Measurements from ENCODE around the gene ARSJ. TPM values are rescaled to one million over a fixed set of nuclear protein-coding genes. Genes with fewer than 3 reads are reported as not detected.

The ARSJ gene
- total RNA-seq, 1 donor from 2014 or later, result 0.17 TPM

DNA sequence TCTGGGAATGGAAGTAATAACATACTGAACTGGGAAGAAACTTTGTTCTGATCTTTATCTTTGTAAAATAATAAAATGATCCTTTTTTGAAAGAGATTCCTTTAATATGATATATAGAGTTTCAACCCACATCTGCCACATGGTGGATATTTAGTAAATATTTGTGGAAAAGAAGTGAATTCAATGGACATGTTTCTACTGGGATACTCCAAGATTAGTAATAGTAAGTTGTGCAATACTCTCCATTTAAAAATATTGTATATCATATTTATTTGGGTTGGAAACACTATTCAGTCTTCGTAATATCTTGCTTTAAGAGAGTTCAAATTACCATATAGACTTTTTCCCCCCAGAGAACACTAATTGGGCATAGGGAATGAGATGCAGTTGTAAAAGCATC lies 17.8 kb upstream of the ARSJ start:
- Mint-ChIP-seq H3K27ac (ENCODE audit: unreplicated experiment) (no peak overlapping the region), H3K36me3 (ENCODE audit: unreplicated experiment) (no peaks in the 10 kb centered on the region), H3K4me3 (ENCODE audit: unreplicated experiment) (no peak overlapping the region), H3K9me3 (ENCODE audit: unreplicated experiment) (peaks cover 3% of the 10 kb centered on the region), H3K4me1 (ENCODE audit: low read depth, unreplicated experiment) (no peaks in the 10 kb centered on the region), H3K27me3 (ENCODE audit: unreplicated experiment) (no peaks in the 10 kb centered on the region)
- no peak for DNase-seq
- TF ChIP-seq, protein P1, sequence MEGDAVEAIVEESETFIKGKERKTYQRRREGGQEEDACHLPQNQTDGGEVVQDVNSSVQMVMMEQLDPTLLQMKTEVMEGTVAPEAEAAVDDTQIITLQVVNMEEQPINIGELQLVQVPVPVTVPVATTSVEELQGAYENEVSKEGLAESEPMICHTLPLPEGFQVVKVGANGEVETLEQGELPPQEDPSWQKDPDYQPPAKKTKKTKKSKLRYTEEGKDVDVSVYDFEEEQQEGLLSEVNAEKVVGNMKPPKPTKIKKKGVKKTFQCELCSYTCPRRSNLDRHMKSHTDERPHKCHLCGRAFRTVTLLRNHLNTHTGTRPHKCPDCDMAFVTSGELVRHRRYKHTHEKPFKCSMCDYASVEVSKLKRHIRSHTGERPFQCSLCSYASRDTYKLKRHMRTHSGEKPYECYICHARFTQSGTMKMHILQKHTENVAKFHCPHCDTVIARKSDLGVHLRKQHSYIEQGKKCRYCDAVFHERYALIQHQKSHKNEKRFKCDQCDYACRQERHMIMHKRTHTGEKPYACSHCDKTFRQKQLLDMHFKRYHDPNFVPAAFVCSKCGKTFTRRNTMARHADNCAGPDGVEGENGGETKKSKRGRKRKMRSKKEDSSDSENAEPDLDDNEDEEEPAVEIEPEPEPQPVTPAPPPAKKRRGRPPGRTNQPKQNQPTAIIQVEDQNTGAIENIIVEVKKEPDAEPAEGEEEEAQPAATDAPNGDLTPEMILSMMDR (IDR thresholded peaks at IDR 0.05; ENCODE audit: partially characterized antibody, unreplicated experiment), result no peak

DNA sequence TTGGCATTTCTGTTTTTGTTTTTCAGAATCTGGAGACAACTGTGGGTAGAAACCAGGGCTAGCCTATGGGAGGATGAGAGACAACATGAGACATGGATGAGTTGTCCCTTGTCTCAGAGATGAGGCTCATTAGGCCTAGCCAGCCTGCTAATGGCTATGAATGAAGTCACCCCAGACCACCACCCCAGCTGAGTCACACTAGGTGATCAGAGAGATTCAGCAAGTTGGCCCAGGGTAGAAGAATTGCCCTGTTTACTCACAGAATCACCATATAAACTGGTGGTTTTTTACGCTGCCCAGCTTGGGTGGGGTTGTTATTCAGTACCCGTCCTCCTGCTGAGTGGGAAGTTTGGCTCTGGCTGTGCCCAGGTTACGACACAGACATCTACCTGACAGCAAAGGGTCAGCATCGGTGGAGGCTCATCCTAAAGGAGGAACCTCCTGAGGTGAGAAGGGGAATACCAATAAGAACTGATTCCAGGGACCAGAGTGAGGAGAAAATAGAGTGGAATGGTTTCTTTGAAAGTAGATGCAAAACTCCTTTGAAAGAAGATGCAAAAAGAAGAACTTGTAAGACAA lies 17.2 kb upstream of the ARSJ start:
- no peak for DNase-seq
- H3K36me3 Mint-ChIP-seq (ENCODE audit: unreplicated experiment), result no peaks in the 10 kb centered on the region
- TF ChIP-seq, protein P1 (IDR thresholded peaks at IDR 0.05; ENCODE audit: partially characterized antibody, unreplicated experiment), result no peak
- H3K4me1 Mint-ChIP-seq (ENCODE audit: low read depth, unreplicated experiment), result no peaks in the 10 kb centered on the region
- H3K27me3 Mint-ChIP-seq (ENCODE audit: unreplicated experiment), result no peaks in the 10 kb centered on the region
- no peak overlapping the region for H3K4me3 Mint-ChIP-seq (ENCODE audit: unreplicated experiment)
- H3K9me3 Mint-ChIP-seq (ENCODE audit: unreplicated experiment), result peaks cover 3% of the 10 kb centered on the region
- H3K27ac Mint-ChIP-seq (ENCODE audit: unreplicated experiment), result no peak overlapping the region

DNA sequence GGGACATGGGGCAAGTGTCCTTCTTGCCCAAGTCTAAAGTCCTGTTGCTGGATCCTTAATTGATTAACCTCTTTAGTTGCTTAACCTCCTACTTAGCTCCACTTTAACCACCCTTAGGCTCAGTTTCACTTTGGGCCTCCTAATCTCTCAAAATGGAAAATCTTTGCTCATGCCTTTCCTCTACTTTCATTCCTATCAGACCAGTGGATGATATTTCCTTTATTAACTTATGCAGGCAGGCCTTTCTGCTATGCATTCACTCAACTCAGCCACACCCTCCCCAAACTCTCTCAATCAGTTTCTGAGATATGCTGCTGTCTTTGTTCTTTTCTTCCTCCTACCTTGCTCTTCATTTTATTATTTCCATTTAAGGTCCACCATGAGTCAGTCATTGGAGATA lies 14.4 kb upstream of the ARSJ start:
- H3K9me3 Mint-ChIP-seq (ENCODE audit: unreplicated experiment), result peaks cover 3% of the 10 kb centered on the region
- no peaks in the 10 kb centered on the region for H3K4me1 Mint-ChIP-seq (ENCODE audit: low read depth, unreplicated experiment)
- no peak overlapping the region for H3K4me3 Mint-ChIP-seq (ENCODE audit: unreplicated experiment)
- DNase-seq, result no peak
- no peaks in the 10 kb centered on the region for H3K27me3 Mint-ChIP-seq (ENCODE audit: unreplicated experiment)
- H3K27ac Mint-ChIP-seq (ENCODE audit: unreplicated experiment), result no peak overlapping the region
- TF ChIP-seq, protein P1 (IDR thresholded peaks at IDR 0.05; ENCODE audit: partially characterized antibody, unreplicated experiment), result no peak
- no peaks in the 10 kb centered on the region for H3K36me3 Mint-ChIP-seq (ENCODE audit: unreplicated experiment)

DNA sequence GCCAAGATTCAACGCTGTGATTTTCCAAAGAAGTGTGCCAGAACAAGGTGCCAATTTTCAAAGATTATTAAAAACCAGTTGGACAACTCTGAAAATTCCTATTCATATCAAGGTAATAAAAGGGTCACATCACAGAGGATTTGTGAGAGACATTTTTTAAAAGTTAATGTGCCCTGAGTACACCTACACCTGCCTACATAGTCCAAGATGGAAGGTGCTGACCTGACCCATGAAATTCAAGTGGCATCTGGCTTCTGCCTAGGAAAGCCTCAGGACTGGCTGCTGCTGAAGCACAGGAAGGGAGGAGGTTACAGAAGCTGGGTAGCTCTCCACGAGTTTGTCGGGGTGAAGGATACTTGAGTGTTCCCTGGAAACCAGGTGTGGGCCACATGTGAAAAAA lies 11.4 kb upstream of the ARSJ start:
- H3K4me3 Mint-ChIP-seq (ENCODE audit: unreplicated experiment), result no peak overlapping the region
- DNase-seq, result no peak
- peaks cover 3% of the 10 kb centered on the region for H3K9me3 Mint-ChIP-seq (ENCODE audit: unreplicated experiment)
- TF ChIP-seq, protein P1 (IDR thresholded peaks at IDR 0.05; ENCODE audit: partially characterized antibody, unreplicated experiment), result no peak
- H3K4me1 Mint-ChIP-seq (ENCODE audit: low read depth, unreplicated experiment), result no peaks in the 10 kb centered on the region
- H3K36me3 Mint-ChIP-seq (ENCODE audit: unreplicated experiment), result peaks cover 6% of the 10 kb centered on the region
- H3K27ac Mint-ChIP-seq (ENCODE audit: unreplicated experiment), result no peak overlapping the region
- no peaks in the 10 kb centered on the region for H3K27me3 Mint-ChIP-seq (ENCODE audit: unreplicated experiment)

DNA sequence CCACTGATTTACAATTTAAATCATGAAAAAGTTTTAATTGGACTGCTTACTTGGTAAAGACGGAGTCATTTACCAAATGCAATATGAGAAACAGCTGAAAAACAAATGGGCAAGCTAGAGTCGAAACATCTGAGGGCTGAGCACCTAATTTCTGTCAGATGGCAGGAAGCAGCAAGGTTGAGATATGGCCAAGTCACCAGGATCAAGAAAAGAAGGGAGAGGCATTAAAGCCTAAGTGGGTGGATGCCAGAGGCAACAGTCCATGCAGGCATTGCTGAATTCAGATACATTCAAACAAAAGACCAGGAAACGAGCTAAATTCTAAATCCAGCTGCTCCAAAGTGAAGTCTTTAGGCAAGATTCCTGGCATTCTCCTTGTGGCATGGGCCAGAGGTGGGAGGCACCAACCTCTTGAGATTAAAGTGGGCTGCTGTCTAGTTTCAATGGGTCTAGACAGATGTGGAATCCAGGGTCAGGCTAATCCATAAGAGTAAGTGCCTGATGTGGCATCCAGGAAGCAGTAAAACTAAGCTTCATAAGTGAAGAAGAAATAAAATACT lies 8.0 kb upstream of the ARSJ start:
- peaks cover 2% of the 10 kb centered on the region for H3K27me3 Mint-ChIP-seq (ENCODE audit: unreplicated experiment)
- H3K27ac Mint-ChIP-seq (ENCODE audit: unreplicated experiment), result no peak overlapping the region
- no peak for DNase-seq
- H3K36me3 Mint-ChIP-seq (ENCODE audit: unreplicated experiment), result peaks cover 15% of the 10 kb centered on the region
- no peaks in the 10 kb centered on the region for H3K9me3 Mint-ChIP-seq (ENCODE audit: unreplicated experiment)
- H3K4me3 Mint-ChIP-seq (ENCODE audit: unreplicated experiment), result no peak overlapping the region
- H3K4me1 Mint-ChIP-seq (ENCODE audit: low read depth, unreplicated experiment), result no peaks in the 10 kb centered on the region
- TF ChIP-seq, protein P1 (IDR thresholded peaks at IDR 0.05; ENCODE audit: partially characterized antibody, unreplicated experiment), result no peak

Measured in glutamatergic neuron (in vitro differentiated cells).